Mucosa of rectum (tissue), 2 donors: Measurements from ENCODE around the gene TLX2.

Experiments
- H3K27ac ChIP-seq, 2 donors: one replicate each; pipeline ENCODE4 v1.7.0; 2013; ENCODE audit warnings: inconsistent platforms in 2 of 2, low read depth in 2 of 2, low read length in 2 of 2
- H3K27me3 ChIP-seq, 2 donors: one replicate each; pipeline ENCODE4 v1.7.0; 2013; ENCODE audit warnings: low read length in 2 of 2; ENCODE audit not compliant: control insufficient read depth in 2 of 2, insufficient read depth in 2 of 2
- H3K36me3 ChIP-seq, 2 donors: one replicate each; pipeline ENCODE4 v1.7.0; 2013; ENCODE audit warnings: low read length in 2 of 2; ENCODE audit not compliant: control insufficient read depth in 2 of 2, insufficient read depth in 2 of 2
- H3K4me1 ChIP-seq, 2 donors: one replicate each; pipeline ENCODE4 v1.7.0; 2013; ENCODE audit warnings: low read length in 2 of 2, mild to moderate bottlenecking in 1 of 2; ENCODE audit not compliant: control insufficient read depth in 2 of 2, insufficient read depth in 2 of 2
- H3K4me3 ChIP-seq, 2 donors: one replicate each; pipeline ENCODE4 v1.7.0; 2013; ENCODE audit warnings: low read length in 2 of 2
- H3K9ac ChIP-seq, 2 donors: one replicate each; pipeline ENCODE4 v1.7.0; 2013; ENCODE audit warnings: low read length in 2 of 2, low read depth in 1 of 2, mild to moderate bottlenecking in 1 of 2
- H3K9me3 ChIP-seq, 2 donors: one replicate each; pipeline ENCODE4 v1.7.0; 2013; ENCODE audit warnings: low read length in 2 of 2; ENCODE audit not compliant: control insufficient read depth in 2 of 2
- donor health status: healthy.
- donor health status: Normal muscosa, but diverticular disease.

The TLX2 gene

GRCh38 chr2:74503506-74504475 is 10.5 kb upstream of the TLX2 start:
- peaks cover 41 to 48% of the 10 kb centered on the region in 2 donors for H3K4me1 ChIP-seq
- H3K9me3 ChIP-seq = no peaks in the 10 kb centered on the region
- H3K9ac ChIP-seq = peak overlapping the region; percentile 92 to 94
- H3K36me3 ChIP-seq = peaks cover 7 to 12% of the 10 kb centered on the region in 2 donors
- H3K4me3 ChIP-seq = peak overlapping the region; percentile 85 to 90
- peak overlapping the region; percentile 86 to 91 for H3K27ac ChIP-seq
- peaks cover 10 to 15% of the 10 kb centered on the region in 2 donors for H3K27me3 ChIP-seq

- no peak overlapping the region for H3K9ac ChIP-seq
- no peak overlapping the region for H3K4me3 ChIP-seq
- peaks cover 7 to 12% of the 10 kb centered on the region in 2 donors for H3K36me3 ChIP-seq
- H3K4me1 ChIP-seq = peaks cover 34 to 40% of the 10 kb centered on the region in 2 donors
- H3K9me3 ChIP-seq = no peaks in the 10 kb centered on the region
- no peak overlapping the region for H3K27ac ChIP-seq
- H3K27me3 ChIP-seq = peaks cover 8 to 9% of the 10 kb centered on the region in 2 donors
Observed at GRCh38 chr2:74504591-74504990, 9.7 kb upstream of the TLX2 start.

- Histone ChIP-seq H3K27me3 (peaks cover 9 to 10% of the 10 kb centered on the region in 2 donors), H3K9ac (no peak overlapping the region)
Observed at GRCh38 chr2:74505448-74506246, 8.6 kb upstream of the TLX2 start.

GRCh38 chr2:74507145-74507925 is 6.9 kb upstream of the TLX2 start, which contains the start of gene PCGF1:
Gene PCGF1 (minus strand): TSS chr2:74507695. CDS start chr2:74507668, 27 bp downstream.
- Histone ChIP-seq H3K4me1 (peaks cover 24 to 36% of the 10 kb centered on the region in 2 donors), H3K9me3 (no peaks in the 10 kb centered on the region), H3K9ac (peak within 1 kb of the TSS; percentile 99 to 100), H3K36me3 (peaks cover 7 to 12% of the 10 kb centered on the region in 2 donors), H3K27me3 (peaks cover 22 to 23% of the 10 kb centered on the region in 2 donors), H3K27ac (peak within 1 kb of the TSS; percentile 100), H3K4me3 (peak within 1 kb of the TSS; percentile 97 to 100)

More at GRCh38 chr2:74505448-74506246, 8.6 kb upstream of the TLX2 start:
- Histone ChIP-seq H3K4me1 (peaks cover 29 to 36% of the 10 kb centered on the region in 2 donors), H3K36me3 (peaks cover 7 to 12% of the 10 kb centered on the region in 2 donors), H3K9me3 (no peaks in the 10 kb centered on the region), H3K4me3 (peak overlapping the region; percentile 2 to 41), H3K27ac (no peak overlapping the region)

- peaks cover 24 to 36% of the 10 kb centered on the region in 2 donors for H3K4me1 ChIP-seq
- H3K27me3 ChIP-seq = peaks cover 22 to 29% of the 10 kb centered on the region in 2 donors
- H3K27ac ChIP-seq = peak overlapping the region; percentile 100
- H3K9me3 ChIP-seq = no peaks in the 10 kb centered on the region
- H3K36me3 ChIP-seq = peaks cover 7 to 12% of the 10 kb centered on the region in 2 donors
- peak overlapping the region; percentile 99 to 100 for H3K9ac ChIP-seq
- peak overlapping the region; percentile 97 to 100 for H3K4me3 ChIP-seq
Observed at GRCh38 chr2:74507926-74508520, 6.2 kb upstream of the TLX2 start.

GRCh38 chr2:74510272-74510671 is 4.0 kb upstream of the TLX2 start:
- H3K27me3 ChIP-seq = peaks cover 37 to 46% of the 10 kb centered on the region in 2 donors
- H3K27ac ChIP-seq = no peak overlapping the region
- H3K4me1 ChIP-seq = peaks cover 13 to 28% of the 10 kb centered on the region in 2 donors
- H3K36me3 ChIP-seq = peaks cover 7 to 9% of the 10 kb centered on the region in 2 donors
- no peaks in the 10 kb centered on the region for H3K9me3 ChIP-seq
- no peak overlapping the region for H3K9ac ChIP-seq
- no peak overlapping the region for H3K4me3 ChIP-seq

- Histone ChIP-seq H3K27ac (no peak overlapping the region), H3K27me3 (peaks cover 41 to 51% of the 10 kb centered on the region in 2 donors), H3K9me3 (no peaks in the 10 kb centered on the region), H3K4me1 (peaks cover 12 to 20% of the 10 kb centered on the region in 2 donors), H3K4me3 (no peak overlapping the region), H3K36me3 (no peaks in the 10 kb centered on the region), H3K9ac (no peak overlapping the region)
Observed at GRCh38 chr2:74511104-74511989, 2.9 kb upstream of the TLX2 start.

GRCh38 chr2:74512744-74513604 is 1.3 kb upstream of the TLX2 start:
- H3K9ac ChIP-seq = no peak overlapping the region
- no peak overlapping the region for H3K4me3 ChIP-seq
- peaks cover 49 to 59% of the 10 kb centered on the region in 2 donors for H3K27me3 ChIP-seq
- no peaks in the 10 kb centered on the region for H3K36me3 ChIP-seq
- H3K27ac ChIP-seq = no peak overlapping the region
- H3K4me1 ChIP-seq = peaks cover 6 to 13% of the 10 kb centered on the region in 2 donors
- H3K9me3 ChIP-seq = no peaks in the 10 kb centered on the region
